VCaP (cell line): Measurements from ENCODE around the gene ASPN.

ENCODE experiments used
- H3K27ac ChIP-seq: fragments of 450-650 bp; 2 replicates; pipeline ENCODE4 v1.5.1; 2017
- CTCF ChIP-seq: fragments of 450-650 bp; conservative IDR thresholded peaks from 2 replicates; pipeline ENCODE4 v1.5.1; 2017; ENCODE audit warnings: mild to moderate bottlenecking, moderate library complexity

ASPN gene

GRCh38 chr9:92524881-92525280 is 42.6 kb upstream of the ASPN start:
- no peak overlapping the region for H3K27ac ChIP-seq
- no peak for TF ChIP-seq CTCF

- no peak overlapping the region for H3K27ac ChIP-seq
- no peak for TF ChIP-seq CTCF
These were observed 41.0 kb upstream of the ASPN start for GRCh38 chr9:92522983-92523970.

- TF ChIP-seq CTCF: no peak
- H3K27ac ChIP-seq: no peak overlapping the region
These were observed 38.5 kb upstream of the ASPN start for GRCh38 chr9:92520837-92521236.

- H3K27ac ChIP-seq: no peak overlapping the region
- TF ChIP-seq CTCF: no peak
These were observed 35.9 kb upstream of the ASPN start for GRCh38 chr9:92518199-92518598.

GRCh38 chr9:92517046-92517445 is 34.7 kb upstream of the ASPN start:
- no peak for TF ChIP-seq CTCF
- H3K27ac ChIP-seq: no peak overlapping the region

- no peak overlapping the region for H3K27ac ChIP-seq
- TF ChIP-seq CTCF: no peak
These were observed 34.2 kb upstream of the ASPN start for GRCh38 chr9:92516521-92516920.

GRCh38 chr9:92514635-92515034 is 32.3 kb upstream of the ASPN start:
- no peak for TF ChIP-seq CTCF
- H3K27ac ChIP-seq: no peak overlapping the region
